ENCODE measurements around the gene CASP7. TPM values are rescaled to one million over a fixed set of nuclear protein-coding genes. Genes with fewer than 3 reads are reported as not detected.
"Not testable (repeated sequence)": the region's sequence is repeated elsewhere in the genome, so short reads cannot be mapped to it uniquely, and the experiment has no call there.

CASP7 gene
- total RNA-seq, 1 donor from 2014 or later = 16.6 TPM

DNA sequence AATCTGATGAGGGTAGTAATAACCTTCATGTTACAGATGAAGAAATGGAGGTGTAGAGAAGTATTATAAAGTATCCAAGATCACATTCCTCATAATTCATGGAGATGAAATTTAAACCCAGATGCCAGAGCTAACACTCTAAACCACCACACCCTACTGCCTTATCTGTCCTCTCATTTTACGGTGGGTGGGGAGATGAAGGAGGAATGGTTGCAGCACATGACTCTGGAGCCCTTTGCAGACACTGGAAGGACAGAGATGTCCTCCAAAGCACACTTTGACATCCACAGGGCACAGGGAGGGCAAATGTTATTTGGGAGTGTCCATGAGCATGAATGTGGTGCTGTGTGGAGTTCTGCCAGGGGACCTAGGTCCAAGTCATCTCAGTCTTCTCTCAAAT lies 72.8 kb downstream of the CASP7 start:
- Mint-ChIP-seq H3K27me3 (ENCODE audit: low read depth) (peaks cover 17% of the 10 kb centered on the region), H3K27ac (no peak overlapping the region), H3K4me1 (ENCODE audit: low read depth) (no peaks in the 10 kb centered on the region), H3K9me3 (no peaks in the 10 kb centered on the region), H3K4me3 (ENCODE audit: low read depth) (no peak overlapping the region), H3K36me3 (ENCODE audit: low read depth) (no peaks in the 10 kb centered on the region)
- DNase-seq (ENCODE audit: low spot score) = no peak
- intact Hi-C loops (cut with micrococcal nuclease) = no loop called here

- Mint-ChIP-seq H3K9me3 (no peaks in the 10 kb centered on the region), H3K27me3 (ENCODE audit: low read depth) (peaks cover 20% of the 10 kb centered on the region), H3K4me1 (ENCODE audit: low read depth) (no peaks in the 10 kb centered on the region), H3K36me3 (ENCODE audit: low read depth) (no peaks in the 10 kb centered on the region), H3K4me3 (ENCODE audit: low read depth) (no peak overlapping the region), H3K27ac (no peak overlapping the region)
- no peak for DNase-seq (ENCODE audit: low spot score)
- intact Hi-C loops (cut with micrococcal nuclease) = no loop called here
Measured at GRCh38 chr10:113753020-113753692, 73.4 kb downstream of the CASP7 start.

- no peak overlapping the region for H3K27ac Mint-ChIP-seq
- intact Hi-C loops (cut with micrococcal nuclease) = no loop called here
- H3K4me1 Mint-ChIP-seq (ENCODE audit: low read depth) = no peaks in the 10 kb centered on the region
- H3K9me3 Mint-ChIP-seq = no peaks in the 10 kb centered on the region
- H3K4me3 Mint-ChIP-seq (ENCODE audit: low read depth) = no peak overlapping the region
- H3K36me3 Mint-ChIP-seq (ENCODE audit: low read depth) = no peaks in the 10 kb centered on the region
- no peak for DNase-seq (ENCODE audit: low spot score)
- H3K27me3 Mint-ChIP-seq (ENCODE audit: low read depth) = peaks cover 25% of the 10 kb centered on the region
Measured at GRCh38 chr10:113754125-113754524, 74.4 kb downstream of the CASP7 start.

DNA sequence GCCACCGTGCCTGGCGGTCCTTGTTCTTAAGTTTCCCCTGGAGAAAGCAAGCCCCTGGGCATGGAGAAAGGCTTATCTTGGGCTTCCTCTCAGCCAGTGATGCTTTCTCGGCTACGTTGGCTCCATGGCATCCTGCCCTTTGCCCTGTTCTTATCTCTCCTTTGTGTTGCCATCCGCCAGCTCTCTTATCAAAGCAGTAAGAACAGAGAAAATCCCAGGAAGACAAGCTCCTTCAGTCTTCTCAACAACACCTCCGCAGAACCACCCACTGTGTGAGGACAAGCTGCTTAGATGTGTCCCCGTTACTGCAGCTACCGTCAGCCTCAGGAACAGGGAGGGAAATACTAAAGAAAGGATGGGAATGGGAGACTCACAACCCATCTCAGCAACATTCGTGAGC lies 75.1 kb downstream of the CASP7 start:
- Mint-ChIP-seq H3K9me3 (no peaks in the 10 kb centered on the region), H3K4me3 (ENCODE audit: low read depth) (no peak overlapping the region), H3K4me1 (ENCODE audit: low read depth) (no peaks in the 10 kb centered on the region), H3K27me3 (ENCODE audit: low read depth) (peaks cover 25% of the 10 kb centered on the region), H3K27ac (no peak overlapping the region), H3K36me3 (ENCODE audit: low read depth) (no peaks in the 10 kb centered on the region)
- no peak for DNase-seq (ENCODE audit: low spot score)
- intact Hi-C loops (cut with micrococcal nuclease) = no loop called here

- intact Hi-C loops (cut with micrococcal nuclease) = no loop called here
- no peaks in the 10 kb centered on the region for H3K4me1 Mint-ChIP-seq (ENCODE audit: low read depth)
- H3K27ac Mint-ChIP-seq = no peak overlapping the region
- H3K9me3 Mint-ChIP-seq = no peaks in the 10 kb centered on the region
- no peaks in the 10 kb centered on the region for H3K36me3 Mint-ChIP-seq (ENCODE audit: low read depth)
- no peak for DNase-seq (ENCODE audit: low spot score)
- H3K27me3 Mint-ChIP-seq (ENCODE audit: low read depth) = peaks cover 24% of the 10 kb centered on the region
- H3K4me3 Mint-ChIP-seq (ENCODE audit: low read depth) = no peak overlapping the region
Measured at GRCh38 chr10:113756940-113757543, 77.3 kb downstream of the CASP7 start.

GRCh38 chr10:113762083-113762482 lies 82.4 kb downstream of the CASP7 start:
- intact Hi-C loops (cut with micrococcal nuclease) = no loop called here
- no peak overlapping the region for H3K4me3 Mint-ChIP-seq (ENCODE audit: low read depth)
- H3K36me3 Mint-ChIP-seq (ENCODE audit: low read depth) = no peaks in the 10 kb centered on the region
- no peaks in the 10 kb centered on the region for H3K4me1 Mint-ChIP-seq (ENCODE audit: low read depth)
- H3K27ac Mint-ChIP-seq = no peak overlapping the region
- no peak for DNase-seq (ENCODE audit: low spot score)
- H3K9me3 Mint-ChIP-seq = peaks cover 6% of the 10 kb centered on the region
- H3K27me3 Mint-ChIP-seq (ENCODE audit: low read depth) = peaks cover 38% of the 10 kb centered on the region

DNA sequence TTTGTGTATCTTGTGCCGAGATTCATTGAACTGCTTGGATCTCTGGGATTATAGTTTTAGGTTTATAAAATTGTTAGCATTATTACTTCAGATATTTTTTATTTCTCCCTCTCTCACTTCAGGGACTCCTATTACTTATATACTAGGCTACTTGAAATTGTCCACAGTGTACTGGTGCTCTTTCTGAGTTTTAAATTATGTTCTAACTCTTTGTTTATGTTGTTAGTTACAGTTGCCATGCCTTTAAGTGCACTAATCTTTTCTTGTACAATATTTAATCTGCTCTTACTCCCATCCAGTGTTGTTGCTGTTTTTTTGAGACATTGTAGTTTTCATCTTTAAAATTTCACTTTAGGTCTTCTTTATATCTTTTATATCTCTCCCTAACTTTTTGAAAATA lies 84.9 kb downstream of the CASP7 start:
- no peak overlapping the region for H3K27ac Mint-ChIP-seq
- peaks cover 6% of the 10 kb centered on the region for H3K9me3 Mint-ChIP-seq
- H3K4me1 Mint-ChIP-seq (ENCODE audit: low read depth) = no peaks in the 10 kb centered on the region
- H3K4me3 Mint-ChIP-seq (ENCODE audit: low read depth) = no peak overlapping the region
- intact Hi-C loops (cut with micrococcal nuclease) = no loop called here
- no peak for DNase-seq (ENCODE audit: low spot score)
- H3K27me3 Mint-ChIP-seq (ENCODE audit: low read depth) = peaks cover 48% of the 10 kb centered on the region
- H3K36me3 Mint-ChIP-seq (ENCODE audit: low read depth) = no peaks in the 10 kb centered on the region

DNA sequence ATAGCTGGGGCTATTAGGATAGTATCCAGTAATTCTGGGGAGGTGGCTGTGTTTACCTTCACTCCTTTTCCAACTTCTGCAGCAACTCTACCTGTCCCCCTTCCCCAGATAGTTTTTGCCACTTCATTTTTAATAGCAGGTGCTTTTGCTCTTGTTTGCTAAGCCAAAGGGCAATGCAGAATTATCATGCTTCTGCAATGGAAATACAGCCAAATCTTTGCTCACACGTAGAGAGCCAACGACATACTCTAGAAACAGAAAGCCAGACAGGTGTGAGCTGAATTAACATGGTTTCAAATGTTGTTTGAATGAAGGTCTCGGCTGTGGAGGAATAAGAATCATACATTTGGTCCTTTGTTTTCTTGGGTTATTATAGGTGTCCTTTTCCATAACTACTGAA lies 86.2 kb downstream of the CASP7 start:
- Mint-ChIP-seq H3K9me3 (peaks cover 6% of the 10 kb centered on the region), H3K27ac (no peak overlapping the region)

GRCh38 chr10:113767222-113767621 lies 87.5 kb downstream of the CASP7 start:
- Mint-ChIP-seq H3K4me3 (ENCODE audit: low read depth) (no peak overlapping the region), H3K4me1 (ENCODE audit: low read depth) (no peaks in the 10 kb centered on the region), H3K27ac (no peak overlapping the region), H3K27me3 (ENCODE audit: low read depth) (peaks cover 41% of the 10 kb centered on the region), H3K36me3 (ENCODE audit: low read depth) (no peaks in the 10 kb centered on the region), H3K9me3 (peaks cover 6% of the 10 kb centered on the region)
- intact Hi-C loops (cut with micrococcal nuclease) = no loop called here
- DNase-seq (ENCODE audit: low spot score) = no peak

More for the DNA sequence above, 86.2 kb downstream of the CASP7 start:
- Mint-ChIP-seq H3K27me3 (ENCODE audit: low read depth) (peaks cover 43% of the 10 kb centered on the region), H3K4me3 (ENCODE audit: low read depth) (no peak overlapping the region), H3K4me1 (ENCODE audit: low read depth) (no peaks in the 10 kb centered on the region), H3K36me3 (ENCODE audit: low read depth) (no peaks in the 10 kb centered on the region)
- intact Hi-C loops (cut with micrococcal nuclease) = no loop called here
- DNase-seq (ENCODE audit: low spot score) = no peak

DNA sequence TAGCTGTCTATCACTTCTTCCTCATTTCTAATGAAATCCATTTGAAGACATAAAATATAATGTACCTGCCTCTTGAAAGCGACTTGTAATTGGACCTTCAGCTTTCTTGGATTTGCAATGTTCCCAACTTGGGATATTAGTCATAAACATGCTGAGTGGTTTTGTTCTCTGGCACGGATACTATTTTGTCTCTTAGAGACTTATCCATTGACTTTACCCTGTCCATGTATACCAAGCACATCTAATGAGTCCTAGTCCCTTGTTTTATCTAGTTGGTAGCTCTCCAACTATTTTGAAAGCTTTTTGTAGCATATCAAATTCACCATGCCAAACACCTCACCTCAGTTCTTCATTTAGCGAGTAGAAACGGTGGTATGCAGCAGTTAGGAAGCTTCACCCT lies 90.6 kb downstream of the CASP7 start:
- Mint-ChIP-seq H3K4me1 (ENCODE audit: low read depth) (no peaks in the 10 kb centered on the region), H3K9me3 (no peaks in the 10 kb centered on the region), H3K4me3 (ENCODE audit: low read depth) (no peak overlapping the region), H3K27me3 (ENCODE audit: low read depth) (peaks cover 31% of the 10 kb centered on the region), H3K27ac (no peak overlapping the region), H3K36me3 (ENCODE audit: low read depth) (no peaks in the 10 kb centered on the region)
- DNase-seq (ENCODE audit: low spot score) = no peak
- intact Hi-C loops (cut with micrococcal nuclease) = no loop called here

- H3K36me3 Mint-ChIP-seq (ENCODE audit: low read depth); H3K4me3 Mint-ChIP-seq (ENCODE audit: low read depth); H3K4me1 Mint-ChIP-seq (ENCODE audit: low read depth); H3K27ac Mint-ChIP-seq; H3K9me3 Mint-ChIP-seq; intact Hi-C loops (cut with micrococcal nuclease); DNase-seq (ENCODE audit: low spot score): not testable (repeated sequence)
- H3K27me3 Mint-ChIP-seq (ENCODE audit: low read depth) = peaks cover 33% of the 10 kb centered on the region
Measured at GRCh38 chr10:113771131-113771530, 91.4 kb downstream of the CASP7 start.

- no peaks in the 10 kb centered on the region for H3K9me3 Mint-ChIP-seq
Measured at GRCh38 chr10:113775686-113776294, 96.1 kb downstream of the CASP7 start.

DNA sequence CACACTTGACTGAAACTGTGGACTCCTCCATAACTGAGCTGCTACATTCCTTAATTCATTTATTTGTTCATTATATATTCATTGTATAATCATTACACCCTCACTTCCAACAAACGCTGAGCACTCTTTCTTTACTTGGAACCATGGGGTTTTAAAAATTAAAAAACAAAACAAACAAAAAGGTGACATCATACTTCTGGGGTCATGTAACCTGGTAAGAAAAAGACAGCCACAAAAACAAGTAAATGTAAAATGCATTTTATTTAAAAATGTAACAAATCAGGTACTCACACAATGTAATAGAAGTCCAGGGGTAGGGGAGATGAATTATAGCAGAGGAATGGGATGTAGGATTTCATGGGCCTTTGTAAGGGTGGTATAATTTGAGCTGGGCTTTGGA lies 96.8 kb downstream of the CASP7 start:
- no peaks in the 10 kb centered on the region for H3K9me3 Mint-ChIP-seq
- no peaks in the 10 kb centered on the region for H3K36me3 Mint-ChIP-seq (ENCODE audit: low read depth)
- H3K27me3 Mint-ChIP-seq (ENCODE audit: low read depth) = peaks cover 18% of the 10 kb centered on the region
- no peak overlapping the region for H3K27ac Mint-ChIP-seq
- intact Hi-C loops (cut with micrococcal nuclease) = no loop called here
- no peak for DNase-seq (ENCODE audit: low spot score)
- H3K4me3 Mint-ChIP-seq (ENCODE audit: low read depth) = no peak overlapping the region
- H3K4me1 Mint-ChIP-seq (ENCODE audit: low read depth) = no peaks in the 10 kb centered on the region

More at GRCh38 chr10:113775686-113776294, 96.1 kb downstream of the CASP7 start:
- no peak for DNase-seq (ENCODE audit: low spot score)
- Mint-ChIP-seq H3K36me3 (ENCODE audit: low read depth) (no peaks in the 10 kb centered on the region), H3K27me3 (ENCODE audit: low read depth) (peaks cover 18% of the 10 kb centered on the region), H3K27ac (no peak overlapping the region), H3K4me3 (ENCODE audit: low read depth) (no peak overlapping the region), H3K4me1 (ENCODE audit: low read depth) (no peaks in the 10 kb centered on the region)
- intact Hi-C loops (cut with micrococcal nuclease) = no loop called here

Data from activated T-helper 2 cell treated with anti-CD3 and anti-CD28 coated beads, Interferon-gamma antibody, Interleukin-2, Interleukin-4, amounts not matched to agents 10 μg/mL and 5 μg/mL and 100 μg/mL, durations not matched to agents 14 hours and 24 hours and 36 hours (primary cell).